ENCODE measurements around the gene ARPC1B.
"Not testable (repeated sequence)": the region's sequence is repeated elsewhere in the genome, so short reads cannot be mapped to it uniquely, and the experiment has no call there.

ARPC1B gene

DNA sequence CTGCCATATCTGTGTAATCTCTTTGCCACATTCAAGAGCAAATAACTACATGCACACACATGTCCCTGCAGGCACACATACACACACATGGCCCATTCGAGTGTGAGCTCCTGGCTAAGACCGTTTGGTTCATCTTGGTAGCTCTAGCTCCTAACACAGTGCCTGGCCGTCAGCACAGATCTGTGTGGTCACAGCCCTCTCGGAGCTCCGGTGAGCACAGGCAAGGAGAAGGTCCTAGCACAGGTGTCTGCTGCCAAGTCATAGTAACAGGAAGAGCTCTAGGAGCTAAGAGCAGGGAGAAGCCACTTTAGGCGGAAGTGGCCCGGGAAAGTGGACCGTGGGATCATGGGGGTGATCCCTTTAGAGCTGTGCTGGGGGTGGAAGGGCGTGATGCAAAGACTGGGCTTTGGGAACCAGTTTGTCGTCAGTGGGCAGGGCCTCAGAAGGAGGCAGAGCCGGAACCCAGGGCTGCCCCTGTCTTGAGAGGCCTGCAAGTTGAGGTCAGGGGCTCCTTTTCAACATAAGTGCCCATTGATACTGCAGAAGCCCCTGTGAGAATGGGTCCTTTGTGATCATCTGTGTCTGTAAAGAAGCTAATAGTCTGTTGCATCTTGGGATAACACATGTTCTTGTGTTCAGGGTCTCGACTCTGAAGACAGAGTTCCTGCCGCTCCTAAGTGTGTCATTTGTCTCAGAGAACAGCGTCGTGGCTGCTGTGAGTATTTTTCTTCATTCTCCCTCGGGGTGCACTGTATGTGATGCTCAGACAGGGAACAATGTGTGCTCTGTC, 16.6 kb upstream of the ARPC1B start:
- TF ChIP-seq, protein P1, sequence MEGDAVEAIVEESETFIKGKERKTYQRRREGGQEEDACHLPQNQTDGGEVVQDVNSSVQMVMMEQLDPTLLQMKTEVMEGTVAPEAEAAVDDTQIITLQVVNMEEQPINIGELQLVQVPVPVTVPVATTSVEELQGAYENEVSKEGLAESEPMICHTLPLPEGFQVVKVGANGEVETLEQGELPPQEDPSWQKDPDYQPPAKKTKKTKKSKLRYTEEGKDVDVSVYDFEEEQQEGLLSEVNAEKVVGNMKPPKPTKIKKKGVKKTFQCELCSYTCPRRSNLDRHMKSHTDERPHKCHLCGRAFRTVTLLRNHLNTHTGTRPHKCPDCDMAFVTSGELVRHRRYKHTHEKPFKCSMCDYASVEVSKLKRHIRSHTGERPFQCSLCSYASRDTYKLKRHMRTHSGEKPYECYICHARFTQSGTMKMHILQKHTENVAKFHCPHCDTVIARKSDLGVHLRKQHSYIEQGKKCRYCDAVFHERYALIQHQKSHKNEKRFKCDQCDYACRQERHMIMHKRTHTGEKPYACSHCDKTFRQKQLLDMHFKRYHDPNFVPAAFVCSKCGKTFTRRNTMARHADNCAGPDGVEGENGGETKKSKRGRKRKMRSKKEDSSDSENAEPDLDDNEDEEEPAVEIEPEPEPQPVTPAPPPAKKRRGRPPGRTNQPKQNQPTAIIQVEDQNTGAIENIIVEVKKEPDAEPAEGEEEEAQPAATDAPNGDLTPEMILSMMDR (IDR thresholded peaks at IDR 0.05; ENCODE audit: low read depth, low read length) = no peak
- DNase-seq = no peak
- Histone ChIP-seq H3K27me3 (no peaks in the 10 kb centered on the region), H3K36me3 (peaks cover 80% of the 10 kb centered on the region), H3K9me3 (no peaks in the 10 kb centered on the region; the same call in 1 of the 2 replicates), H3K4me1 (no peaks in the 10 kb centered on the region), H3K4me3 (ENCODE audit: low read depth, low read length) (no peak overlapping the region)

DNA sequence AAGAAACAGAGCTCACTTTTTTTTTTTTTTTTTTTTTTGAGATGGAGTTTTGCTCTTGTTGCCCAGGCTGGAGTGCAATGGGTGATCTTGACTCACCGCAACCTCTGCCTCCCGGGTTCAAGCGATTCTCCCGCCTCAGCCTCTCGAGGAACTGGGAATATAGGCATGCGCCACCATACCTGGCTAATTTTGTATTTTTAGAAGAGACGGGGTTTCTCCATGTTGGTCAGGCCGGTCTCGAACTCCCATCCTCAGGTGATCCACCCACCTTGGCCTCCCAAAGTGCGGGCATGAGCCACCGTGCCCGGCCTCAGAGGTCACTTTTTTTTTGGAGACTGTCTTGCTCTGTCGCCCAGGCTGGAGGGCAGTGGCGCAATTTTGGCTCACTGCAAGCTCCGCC, 16.0 kb upstream of the ARPC1B start:
- not testable (repeated sequence) for H3K27me3 ChIP-seq; H3K9me3 ChIP-seq; H3K4me3 ChIP-seq (ENCODE audit: low read depth, low read length); DNase-seq; H3K4me1 ChIP-seq
- peaks cover 82% of the 10 kb centered on the region for H3K36me3 ChIP-seq

DNA sequence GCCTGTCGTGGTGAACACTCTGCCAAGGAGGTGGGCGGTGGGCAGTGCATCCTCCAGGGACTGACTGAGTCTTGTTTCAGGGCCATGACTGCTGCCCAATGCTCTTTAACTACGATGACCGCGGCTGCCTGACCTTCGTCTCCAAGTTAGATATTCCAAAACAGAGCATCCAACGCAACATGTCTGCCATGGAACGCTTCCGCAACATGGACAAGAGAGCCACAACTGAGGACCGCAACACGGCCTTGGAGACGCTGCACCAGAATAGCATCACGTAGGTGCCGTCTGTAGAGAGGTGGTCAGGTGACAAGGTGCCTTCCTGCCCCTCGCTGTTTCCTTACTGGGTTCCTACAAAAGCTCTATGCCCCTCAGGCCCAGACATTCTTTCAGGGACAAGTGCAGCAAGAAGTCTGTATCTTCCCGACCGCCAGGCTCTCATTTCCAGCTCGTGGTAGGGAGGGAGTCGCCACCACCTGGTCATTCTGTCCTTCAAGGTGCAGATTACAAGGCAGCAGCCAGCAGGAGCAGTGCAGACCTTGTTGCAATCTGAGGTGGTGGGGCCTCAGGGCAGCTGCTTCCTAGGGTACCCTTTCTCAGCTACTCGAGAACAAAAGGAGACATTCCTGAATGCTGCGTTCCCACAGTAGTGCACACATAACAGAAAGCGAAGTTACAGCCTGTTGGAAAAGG, 14.9 kb upstream of the ARPC1B start:
- DNase-seq = no peak
- TF ChIP-seq, protein P1 (IDR thresholded peaks at IDR 0.05; ENCODE audit: low read depth, low read length) = no peak
- Histone ChIP-seq H3K4me1 (no peaks in the 10 kb centered on the region), H3K4me3 (ENCODE audit: low read depth, low read length) (no peak overlapping the region), H3K36me3 (peaks cover 82% of the 10 kb centered on the region), H3K9me3 (no peaks in the 10 kb centered on the region; the same call in 1 of the 2 replicates), H3K27me3 (no peaks in the 10 kb centered on the region)

DNA sequence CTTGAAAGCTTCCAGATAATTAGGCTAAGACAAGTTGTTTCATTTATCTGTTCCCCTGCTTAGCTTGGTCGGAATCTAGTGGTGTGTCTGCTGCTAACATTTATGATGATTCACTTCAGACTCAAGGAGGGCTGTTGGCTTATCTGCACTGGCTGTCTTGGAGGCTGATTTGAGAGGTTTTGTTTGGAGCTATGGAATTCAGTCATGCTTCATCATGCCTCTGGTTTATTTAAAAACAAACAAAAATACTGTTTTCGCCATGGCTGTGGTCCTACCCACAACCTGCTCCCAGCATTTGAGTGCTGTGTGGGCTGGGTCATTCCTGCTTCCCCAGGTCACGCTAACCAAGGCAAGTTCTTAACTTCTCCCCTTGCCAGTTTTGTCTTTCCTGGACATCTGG, 11.7 kb upstream of the ARPC1B start:
- peaks cover 80% of the 10 kb centered on the region for H3K36me3 ChIP-seq

DNA sequence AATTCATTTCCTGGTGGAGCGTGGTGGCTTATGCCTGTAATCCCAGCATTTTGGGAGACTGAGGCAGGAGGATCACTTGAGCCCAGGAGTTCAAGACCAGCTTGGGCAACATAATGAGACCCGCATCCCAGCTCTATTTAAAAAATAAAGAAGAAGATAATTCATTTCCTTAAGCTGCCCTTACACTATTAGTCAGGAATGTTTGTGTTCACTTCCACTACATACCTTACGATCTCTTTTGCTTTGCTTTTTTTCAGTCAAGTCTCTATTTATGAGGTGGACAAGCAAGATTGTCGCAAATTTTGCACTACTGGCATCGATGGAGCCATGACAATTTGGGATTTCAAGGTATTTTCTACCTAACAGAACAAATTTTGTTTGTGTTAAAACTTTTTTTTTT, 11.2 kb upstream of the ARPC1B start:
- Histone ChIP-seq H3K4me1 (no peaks in the 10 kb centered on the region), H3K9me3 (no peaks in the 10 kb centered on the region; the same call in 1 of the 2 replicates), H3K4me3 (ENCODE audit: low read depth, low read length) (no peak overlapping the region), H3K36me3 (peaks cover 80% of the 10 kb centered on the region), H3K27me3 (no peaks in the 10 kb centered on the region)
- DNase-seq = no peak
- TF ChIP-seq, protein P1 (IDR thresholded peaks at IDR 0.05; ENCODE audit: low read depth, low read length) = no peak

More for the DNA sequence above, 11.7 kb upstream of the ARPC1B start:
- Histone ChIP-seq H3K4me1 (no peaks in the 10 kb centered on the region), H3K9me3 (no peaks in the 10 kb centered on the region; the same call in 1 of the 2 replicates), H3K4me3 (ENCODE audit: low read depth, low read length) (no peak overlapping the region), H3K27me3 (no peaks in the 10 kb centered on the region)
- DNase-seq = no peak
- TF ChIP-seq, protein P1 (IDR thresholded peaks at IDR 0.05; ENCODE audit: low read depth, low read length) = no peak

DNA sequence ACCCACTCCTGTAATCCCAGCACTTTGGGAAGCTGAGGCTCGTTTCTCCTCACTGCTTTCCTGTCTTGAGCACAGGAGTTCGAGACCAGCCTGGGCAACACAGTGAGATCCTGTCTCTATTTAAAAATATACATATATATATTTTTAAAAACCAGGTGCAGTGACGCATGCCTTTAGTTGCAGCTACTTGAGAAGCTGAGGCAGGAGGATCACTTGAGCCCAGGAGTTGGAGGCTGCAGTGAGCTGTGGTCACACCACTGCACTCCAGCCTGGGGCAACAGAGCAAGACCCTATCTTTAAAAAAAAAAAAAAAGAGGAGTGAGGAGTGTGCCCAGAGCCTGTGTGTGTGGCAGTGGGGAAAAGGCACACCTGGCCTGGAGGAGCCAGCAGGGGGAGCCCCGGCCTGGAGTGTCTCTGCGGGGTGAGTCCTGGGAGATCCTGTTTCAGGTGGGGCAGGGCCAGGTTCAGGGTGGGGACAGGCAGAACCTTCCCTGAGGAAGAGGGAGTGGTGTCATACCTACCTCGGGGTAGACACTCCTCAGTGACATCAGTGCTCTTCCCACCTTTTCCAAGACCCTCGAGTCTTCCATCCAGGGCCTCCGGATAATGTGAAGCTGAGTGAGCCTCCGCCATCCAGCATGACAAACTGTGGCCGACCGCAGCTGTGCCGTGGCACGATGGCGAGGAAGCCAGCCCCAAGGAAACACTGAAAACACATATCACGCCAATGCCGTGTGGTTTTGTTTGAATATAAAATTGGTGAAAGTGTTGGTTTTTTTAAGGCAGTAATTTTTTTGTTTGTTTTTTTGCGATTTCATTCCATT, 9.0 kb upstream of the ARPC1B start:
- Histone ChIP-seq H3K4me3 (ENCODE audit: low read depth, low read length) (no peak overlapping the region), H3K9me3 (no peaks in the 10 kb centered on the region; the same call in 1 of the 2 replicates), H3K36me3 (peaks cover 59% of the 10 kb centered on the region), H3K4me1 (no peaks in the 10 kb centered on the region), H3K27me3 (no peaks in the 10 kb centered on the region)
- TF ChIP-seq, protein P1 (IDR thresholded peaks at IDR 0.05; ENCODE audit: low read depth, low read length) = peak; percentile 60
- peak; percentile 55 for DNase-seq

All from BE2C (cell line).